WTC11 (cell line): ENCODE data around the gene PLXDC2.

Experiments
- CTCF ChIP-seq: fragments of 200-600 bp; IDR thresholded peaks from 2 replicates; pipeline ENCODE4 v1.8.0; 2022; ENCODE audit warnings: antibody characterized with exemption
- NR2C2 ChIP-seq: sonication (generic); formaldehyde crosslinking; IDR thresholded peaks from 2 replicates; pipeline ENCODE4 v1.8.0; 2022; ENCODE audit warnings: mild to moderate bottlenecking, missing genetic modification reagents
- PREB ChIP-seq: sonication (generic); formaldehyde crosslinking; IDR thresholded peaks from 2 replicates; pipeline ENCODE4 v1.8.1; 2022; ENCODE audit warnings: mild to moderate bottlenecking, missing genetic modification reagents, moderate library complexity, borderline replicate concordance
- USF2 ChIP-seq: sonication (generic); formaldehyde crosslinking; IDR thresholded peaks from 2 replicates; pipeline ENCODE4 v1.8.1; 2023; ENCODE audit warnings: mild to moderate bottlenecking, missing genetic modification reagents, moderate library complexity
- ZNF512 ChIP-seq: sonication (generic); formaldehyde crosslinking; IDR thresholded peaks from 2 replicates; pipeline ENCODE4 v1.8.1; 2022; ENCODE audit warnings: missing genetic modification reagents, borderline replicate concordance

- TF ChIP-seq USF2 (CRISPR knock-in tag) (no peak), NR2C2 (no peak), ZNF512 (CRISPR knock-in tag) (no peak), CTCF (no peak), PREB (no peak)
Measured at GRCh38 chr10:20033476-20033875, 217.2 kb downstream of the PLXDC2 start.
